ENCODE data around the gene RHBG.

DNA sequence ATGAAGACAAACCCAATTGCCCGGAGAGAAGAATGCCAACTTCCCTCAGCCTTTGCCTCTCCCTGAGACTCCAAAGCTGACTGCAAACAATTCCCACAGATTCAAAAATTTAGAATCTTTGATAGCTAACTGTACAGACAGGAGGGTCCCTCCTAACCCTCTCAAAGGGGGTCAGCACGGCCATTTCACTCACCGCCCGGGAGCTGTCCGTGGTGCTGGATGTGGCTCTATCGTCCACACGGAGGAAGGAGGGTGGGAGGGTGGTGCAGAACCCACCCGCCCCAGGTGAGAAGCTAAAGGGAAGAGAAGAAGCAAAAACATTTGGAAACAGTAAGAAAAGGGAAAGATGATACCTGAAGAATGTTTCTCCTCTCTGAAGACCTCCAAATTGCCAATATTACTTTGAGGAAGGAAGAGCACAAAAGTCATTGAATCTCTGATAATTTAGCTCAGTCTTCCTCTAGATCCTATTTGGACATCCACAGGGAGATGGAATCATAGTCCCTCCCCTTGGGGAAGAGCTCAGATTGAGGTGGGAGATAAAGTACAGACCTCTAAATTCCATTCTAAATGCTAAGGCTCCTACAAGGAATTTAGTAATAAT lies 45.6 kb downstream of the RHBG start:
- TF ChIP-seq, protein P1, sequence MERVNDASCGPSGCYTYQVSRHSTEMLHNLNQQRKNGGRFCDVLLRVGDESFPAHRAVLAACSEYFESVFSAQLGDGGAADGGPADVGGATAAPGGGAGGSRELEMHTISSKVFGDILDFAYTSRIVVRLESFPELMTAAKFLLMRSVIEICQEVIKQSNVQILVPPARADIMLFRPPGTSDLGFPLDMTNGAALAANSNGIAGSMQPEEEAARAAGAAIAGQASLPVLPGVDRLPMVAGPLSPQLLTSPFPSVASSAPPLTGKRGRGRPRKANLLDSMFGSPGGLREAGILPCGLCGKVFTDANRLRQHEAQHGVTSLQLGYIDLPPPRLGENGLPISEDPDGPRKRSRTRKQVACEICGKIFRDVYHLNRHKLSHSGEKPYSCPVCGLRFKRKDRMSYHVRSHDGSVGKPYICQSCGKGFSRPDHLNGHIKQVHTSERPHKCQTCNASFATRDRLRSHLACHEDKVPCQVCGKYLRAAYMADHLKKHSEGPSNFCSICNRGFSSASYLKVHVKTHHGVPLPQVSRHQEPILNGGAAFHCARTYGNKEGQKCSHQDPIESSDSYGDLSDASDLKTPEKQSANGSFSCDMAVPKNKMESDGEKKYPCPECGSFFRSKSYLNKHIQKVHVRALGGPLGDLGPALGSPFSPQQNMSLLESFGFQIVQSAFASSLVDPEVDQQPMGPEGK (CRISPR knock-in tag; IDR thresholded peaks at IDR 0.05; ENCODE audit: borderline replicate concordance): no peak
- no peak for TF ChIP-seq PPARA (CRISPR knock-in tag; IDR thresholded peaks at IDR 0.05; ENCODE audit: borderline replicate concordance)
- no peak for TF ChIP-seq ZC3H10 (CRISPR knock-in tag; IDR thresholded peaks at IDR 0.05)
- no peak for TF ChIP-seq ARNTL (CRISPR knock-in tag; IDR thresholded peaks at IDR 0.05; ENCODE audit: borderline replicate concordance, low read depth)
- TF ChIP-seq, protein P2, sequence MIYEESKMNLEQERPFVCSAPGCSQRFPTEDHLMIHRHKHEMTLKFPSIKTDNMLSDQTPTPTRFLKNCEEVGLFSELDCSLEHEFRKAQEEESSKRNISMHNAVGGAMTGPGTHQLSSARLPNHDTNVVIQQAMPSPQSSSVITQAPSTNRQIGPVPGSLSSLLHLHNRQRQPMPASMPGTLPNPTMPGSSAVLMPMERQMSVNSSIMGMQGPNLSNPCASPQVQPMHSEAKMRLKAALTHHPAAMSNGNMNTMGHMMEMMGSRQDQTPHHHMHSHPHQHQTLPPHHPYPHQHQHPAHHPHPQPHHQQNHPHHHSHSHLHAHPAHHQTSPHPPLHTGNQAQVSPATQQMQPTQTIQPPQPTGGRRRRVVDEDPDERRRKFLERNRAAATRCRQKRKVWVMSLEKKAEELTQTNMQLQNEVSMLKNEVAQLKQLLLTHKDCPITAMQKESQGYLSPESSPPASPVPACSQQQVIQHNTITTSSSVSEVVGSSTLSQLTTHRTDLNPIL (CRISPR knock-in tag; IDR thresholded peaks at IDR 0.05; ENCODE audit: low read depth): no peak
- no peak for TF ChIP-seq ZNF70 (CRISPR knock-in tag; IDR thresholded peaks at IDR 0.05)
- TF ChIP-seq, protein P3, sequence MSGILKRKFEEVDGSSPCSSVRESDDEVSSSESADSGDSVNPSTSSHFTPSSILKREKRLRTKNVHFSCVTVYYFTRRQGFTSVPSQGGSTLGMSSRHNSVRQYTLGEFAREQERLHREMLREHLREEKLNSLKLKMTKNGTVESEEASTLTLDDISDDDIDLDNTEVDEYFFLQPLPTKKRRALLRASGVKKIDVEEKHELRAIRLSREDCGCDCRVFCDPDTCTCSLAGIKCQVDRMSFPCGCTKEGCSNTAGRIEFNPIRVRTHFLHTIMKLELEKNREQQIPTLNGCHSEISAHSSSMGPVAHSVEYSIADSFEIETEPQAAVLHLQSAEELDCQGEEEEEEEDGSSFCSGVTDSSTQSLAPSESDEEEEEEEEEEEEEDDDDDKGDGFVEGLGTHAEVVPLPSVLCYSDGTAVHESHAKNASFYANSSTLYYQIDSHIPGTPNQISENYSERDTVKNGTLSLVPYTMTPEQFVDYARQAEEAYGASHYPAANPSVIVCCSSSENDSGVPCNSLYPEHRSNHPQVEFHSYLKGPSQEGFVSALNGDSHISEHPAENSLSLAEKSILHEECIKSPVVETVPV (CRISPR knock-in tag; IDR thresholded peaks at IDR 0.05): no peak
- TF ChIP-seq BACH2 (CRISPR knock-in tag; IDR thresholded peaks at IDR 0.05; ENCODE audit: borderline replicate concordance): no peak
- TF ChIP-seq ZFP3 (CRISPR knock-in tag; IDR thresholded peaks at IDR 0.05): no peak
- no peak for TF ChIP-seq CSDC2 (CRISPR knock-in tag; IDR thresholded peaks at IDR 0.05)
- TF ChIP-seq OSR1 (CRISPR knock-in tag; IDR thresholded peaks at IDR 0.05): no peak
- no peak for TF ChIP-seq SNAI2 (CRISPR knock-in tag; IDR thresholded peaks at IDR 0.05)
- TF ChIP-seq ZNF8 (CRISPR knock-in tag; IDR thresholded peaks at IDR 0.05): no peak
- TF ChIP-seq TOX (CRISPR knock-in tag; IDR thresholded peaks at IDR 0.05; ENCODE audit: borderline replicate concordance): no peak

Data from SK-N-SH treated with all-trans-retinoic acid at 6 μM for 48 hours (cell line).